ENCODE measurements around the gene SLC9A1. TPM values are rescaled to one million over a fixed set of nuclear protein-coding genes. Genes with fewer than 3 reads are reported as not detected.

SLC9A1 gene
- total RNA-seq, 2 donors from 2014 or later, result 12.3 to 36.3 TPM

- Histone ChIP-seq H3K27ac (peak overlapping the region; percentile 79 to 82), H3K4me1 (ENCODE audit: control insufficient read depth in 1 of 2, low read depth in 2 of 2) (peaks cover 41 to 76% of the 10 kb centered on the region in 2 donors)
These were observed 36.6 kb downstream of the SLC9A1 start for GRCh38 chr1:27118440-27118689.

DNA sequence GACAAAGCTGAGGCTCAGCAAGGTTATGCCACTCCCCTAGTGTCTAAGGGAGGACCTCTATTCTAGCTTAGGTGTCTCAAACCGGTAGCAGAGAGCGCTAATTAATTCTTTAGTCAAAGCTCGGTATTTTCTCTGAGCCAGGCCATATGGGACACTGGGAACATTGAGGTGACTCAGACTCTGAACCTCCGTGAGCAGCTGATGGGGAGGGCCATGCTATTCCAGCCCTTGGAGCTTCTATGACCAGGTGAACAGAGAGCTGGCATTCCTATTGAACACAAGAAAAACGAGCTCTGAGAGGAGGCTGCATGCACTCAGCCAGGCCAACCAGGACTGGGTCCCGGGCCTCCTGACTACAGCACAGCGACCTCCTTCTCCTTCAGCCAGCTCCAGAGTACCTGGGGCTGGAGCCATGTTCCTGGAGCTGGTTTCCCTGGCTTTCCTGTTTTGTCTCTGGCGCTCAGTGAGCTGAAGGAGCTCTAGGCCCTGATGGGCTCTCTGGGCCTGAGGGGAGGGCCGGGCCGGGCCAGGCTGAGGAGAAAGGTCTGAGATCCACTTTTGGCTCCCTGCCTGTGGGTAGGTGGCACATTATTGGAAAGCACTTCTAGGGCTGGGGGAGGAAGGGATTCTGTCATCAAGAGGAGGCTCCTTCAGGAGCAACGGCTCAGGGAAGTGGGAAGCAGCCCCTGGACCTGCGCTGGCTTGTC is 37.0 kb downstream of the SLC9A1 start:
- Histone ChIP-seq H3K27ac (peak overlapping the region; percentile 79 to 82), H3K9me3 (no peaks in the 10 kb centered on the region), H3K36me3 (no peaks in the 10 kb centered on the region), H3K27me3 (replicated peaks; ENCODE audit: insufficient read depth) (no peaks in the 10 kb centered on the region), H3K4me3 (no peak overlapping the region), H3K4me1 (ENCODE audit: control insufficient read depth in 1 of 2, low read depth in 2 of 2) (peaks cover 41 to 72% of the 10 kb centered on the region in 2 donors)
- ATAC-seq (ENCODE audit: insufficient number of reproducible peaks, low FRiP score, low read depth), result no peak
- TF ChIP-seq, protein P1, sequence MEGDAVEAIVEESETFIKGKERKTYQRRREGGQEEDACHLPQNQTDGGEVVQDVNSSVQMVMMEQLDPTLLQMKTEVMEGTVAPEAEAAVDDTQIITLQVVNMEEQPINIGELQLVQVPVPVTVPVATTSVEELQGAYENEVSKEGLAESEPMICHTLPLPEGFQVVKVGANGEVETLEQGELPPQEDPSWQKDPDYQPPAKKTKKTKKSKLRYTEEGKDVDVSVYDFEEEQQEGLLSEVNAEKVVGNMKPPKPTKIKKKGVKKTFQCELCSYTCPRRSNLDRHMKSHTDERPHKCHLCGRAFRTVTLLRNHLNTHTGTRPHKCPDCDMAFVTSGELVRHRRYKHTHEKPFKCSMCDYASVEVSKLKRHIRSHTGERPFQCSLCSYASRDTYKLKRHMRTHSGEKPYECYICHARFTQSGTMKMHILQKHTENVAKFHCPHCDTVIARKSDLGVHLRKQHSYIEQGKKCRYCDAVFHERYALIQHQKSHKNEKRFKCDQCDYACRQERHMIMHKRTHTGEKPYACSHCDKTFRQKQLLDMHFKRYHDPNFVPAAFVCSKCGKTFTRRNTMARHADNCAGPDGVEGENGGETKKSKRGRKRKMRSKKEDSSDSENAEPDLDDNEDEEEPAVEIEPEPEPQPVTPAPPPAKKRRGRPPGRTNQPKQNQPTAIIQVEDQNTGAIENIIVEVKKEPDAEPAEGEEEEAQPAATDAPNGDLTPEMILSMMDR (IDR thresholded peaks at IDR 0.05), result no peak
- DNase-seq (ENCODE audit: low spot score), result no peak

More at GRCh38 chr1:27118440-27118689, 36.6 kb downstream of the SLC9A1 start:
- ATAC-seq (ENCODE audit: insufficient number of reproducible peaks, low FRiP score, low read depth) (no peak), DNase-seq (ENCODE audit: low spot score) (no peak)
- Histone ChIP-seq H3K4me3 (no peak overlapping the region), H3K36me3 (no peaks in the 10 kb centered on the region), H3K9me3 (no peaks in the 10 kb centered on the region), H3K27me3 (replicated peaks; ENCODE audit: insufficient read depth) (no peaks in the 10 kb centered on the region)
- TF ChIP-seq, protein P1 (IDR thresholded peaks at IDR 0.05), result no peak

- H3K27me3 ChIP-seq (replicated peaks; ENCODE audit: insufficient read depth), result no peaks in the 10 kb centered on the region
- H3K9me3 ChIP-seq, result no peaks in the 10 kb centered on the region
- no peak for DNase-seq (ENCODE audit: low spot score)
- H3K4me1 ChIP-seq (ENCODE audit: control insufficient read depth in 1 of 2, low read depth in 2 of 2), result peaks cover 49 to 72% of the 10 kb centered on the region in 2 donors
- no peak overlapping the region for H3K4me3 ChIP-seq
- peak overlapping the region; percentile 79 to 82 for H3K27ac ChIP-seq
- H3K36me3 ChIP-seq, result no peaks in the 10 kb centered on the region
- no peak for ATAC-seq (ENCODE audit: insufficient number of reproducible peaks, low FRiP score, low read depth)
- TF ChIP-seq, protein P1 (IDR thresholded peaks at IDR 0.05), result no peak
These were observed 38.2 kb downstream of the SLC9A1 start for GRCh38 chr1:27116697-27117096.

GRCh38 chr1:27116232-27116631 is 38.7 kb downstream of the SLC9A1 start:
- no peak overlapping the region for H3K4me3 ChIP-seq
- no peaks in the 10 kb centered on the region for H3K27me3 ChIP-seq (replicated peaks; ENCODE audit: insufficient read depth)
- TF ChIP-seq, protein P1 (IDR thresholded peaks at IDR 0.05), result no peak
- ATAC-seq (ENCODE audit: insufficient number of reproducible peaks, low FRiP score, low read depth) (no peak), DNase-seq (ENCODE audit: low spot score) (no peak)
- H3K4me1 ChIP-seq (ENCODE audit: control insufficient read depth in 1 of 2, low read depth in 2 of 2), result peaks cover 53 to 71% of the 10 kb centered on the region in 2 donors
- H3K9me3 ChIP-seq, result no peaks in the 10 kb centered on the region
- no peaks in the 10 kb centered on the region for H3K36me3 ChIP-seq
- peak overlapping the region; percentile 34 to 82 for H3K27ac ChIP-seq

- H3K4me3 ChIP-seq, result no peak overlapping the region
- DNase-seq (ENCODE audit: low spot score) (no peak), ATAC-seq (ENCODE audit: insufficient number of reproducible peaks, low FRiP score, low read depth) (no peak)
- TF ChIP-seq, protein P1 (IDR thresholded peaks at IDR 0.05), result no peak
- peaks cover 5% of the 10 kb centered on the region for H3K36me3 ChIP-seq
- no peaks in the 10 kb centered on the region for H3K9me3 ChIP-seq
- peaks cover 46 to 54% of the 10 kb centered on the region in 2 donors for H3K4me1 ChIP-seq (ENCODE audit: control insufficient read depth in 1 of 2, low read depth in 2 of 2)
- no peak overlapping the region for H3K27ac ChIP-seq
- no peaks in the 10 kb centered on the region for H3K27me3 ChIP-seq (replicated peaks; ENCODE audit: insufficient read depth)
These were observed 40.4 kb downstream of the SLC9A1 start for GRCh38 chr1:27114546-27114945.
